SK-N-MC (cell line): ENCODE data around the gene LRRN2.

Experiments used
- EZH2 ChIP-seq: fragments of 200-600 bp; sonication (generic); IDR thresholded peaks from one replicate; pipeline ENCODE4 v1.6.1; 2017; ENCODE audit warnings: antibody characterized with exemption
- FOXP2 ChIP-seq: optimal IDR thresholded peaks from 2 replicates; pipeline ENCODE3; 2011; ENCODE audit warnings: mild to moderate bottlenecking, moderate library complexity; ENCODE audit not compliant: insufficient read depth; ENCODE audit errors: extremely low read length, control extremely low read depth
- POLR2AphosphoS5 ChIP-seq: IDR thresholded peaks from 2 replicates; pipeline ENCODE4 v1.6.1; 2012; ENCODE audit warnings: mild to moderate bottlenecking, low read depth, low read length, borderline replicate concordance

DNA sequence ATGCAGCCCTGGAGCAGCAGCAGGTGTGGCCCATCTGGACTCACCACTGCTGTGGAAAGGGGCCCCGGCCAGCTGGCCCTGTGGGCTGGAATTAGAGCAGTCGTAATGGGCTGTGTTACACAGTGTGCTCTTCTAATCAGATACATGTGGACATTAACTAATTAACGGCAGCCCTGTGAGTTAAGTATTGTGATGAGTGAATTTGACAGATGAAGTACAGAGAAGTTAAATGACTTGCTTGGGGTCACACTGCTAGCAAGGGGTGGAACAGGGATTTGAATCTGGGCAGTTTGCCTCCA is 110.7 kb downstream of the LRRN2 start:
- no peak for TF ChIP-seq POLR2AphosphoS5
- TF ChIP-seq FOXP2: no peak
- no peak for TF ChIP-seq EZH2
